BE2C (cell line): ENCODE data around the gene RPS6KA2.

Experiments
- DNase-seq: peaks from one replicate; pipeline ENCODE4 v3.0.0-alpha.2; 2020
- H3K27me3 ChIP-seq: fragments of 250-450 bp; sonication (Bioruptor Pico); 2 replicates; pipeline ENCODE4 v1.5.1; 2020; ENCODE audit warnings: mild to moderate bottlenecking
- H3K36me3 ChIP-seq: fragments of 250-450 bp; sonication (Bioruptor Pico); 2 replicates; pipeline ENCODE4 v1.5.1; 2020; ENCODE audit warnings: mild to moderate bottlenecking
- H3K4me1 ChIP-seq: fragments of 250-450 bp; sonication (Bioruptor Pico); 2 replicates; pipeline ENCODE4 v1.5.1; 2020
- H3K4me3 ChIP-seq: 2 replicates; pipeline ENCODE4 v1.5.1; 2011; ENCODE audit warnings: low read depth, low read length
- H3K9me3 ChIP-seq: fragments of 250-450 bp; sonication (Bioruptor Pico); 2 replicates; pipeline ENCODE4 v1.5.1; 2020
- TF ChIP-seq, protein P1 (sequence below): IDR thresholded peaks from 2 replicates; pipeline ENCODE4 v1.5.1; 2012; ENCODE audit warnings: mild to moderate bottlenecking, low read depth, low read length

The RPS6KA2 gene

DNA sequence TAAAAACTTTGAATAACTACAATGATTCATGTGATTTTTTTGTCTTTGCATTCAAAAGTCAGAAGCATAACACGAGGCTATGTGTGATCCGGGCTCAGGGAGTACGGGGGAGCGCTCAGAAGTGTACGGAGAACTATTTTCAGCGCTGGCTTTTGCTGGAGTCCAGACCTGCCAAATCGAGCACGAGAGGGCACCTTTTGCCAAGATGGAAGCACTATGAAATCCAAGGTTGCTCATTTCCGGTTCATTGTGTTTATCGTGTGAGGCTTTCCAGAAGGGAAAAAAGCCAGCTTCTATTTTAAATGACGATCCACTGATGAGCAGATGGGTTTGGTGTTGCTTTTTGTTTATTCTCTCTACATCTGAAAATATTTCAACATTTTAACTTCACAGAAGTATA, 51.8 kb downstream of the RPS6KA2 start:
- Histone ChIP-seq H3K4me3 (no peak overlapping the region), H3K36me3 (0 out of 2 replicates have a peak, but pooled peaks cover 2% of the 10 kb centered on the region), H3K9me3 (no peaks in the 10 kb centered on the region), H3K4me1 (peaks cover 8% of the 10 kb centered on the region), H3K27me3 (no peaks in the 10 kb centered on the region)
- DNase-seq = no peak
- TF ChIP-seq, protein P1, sequence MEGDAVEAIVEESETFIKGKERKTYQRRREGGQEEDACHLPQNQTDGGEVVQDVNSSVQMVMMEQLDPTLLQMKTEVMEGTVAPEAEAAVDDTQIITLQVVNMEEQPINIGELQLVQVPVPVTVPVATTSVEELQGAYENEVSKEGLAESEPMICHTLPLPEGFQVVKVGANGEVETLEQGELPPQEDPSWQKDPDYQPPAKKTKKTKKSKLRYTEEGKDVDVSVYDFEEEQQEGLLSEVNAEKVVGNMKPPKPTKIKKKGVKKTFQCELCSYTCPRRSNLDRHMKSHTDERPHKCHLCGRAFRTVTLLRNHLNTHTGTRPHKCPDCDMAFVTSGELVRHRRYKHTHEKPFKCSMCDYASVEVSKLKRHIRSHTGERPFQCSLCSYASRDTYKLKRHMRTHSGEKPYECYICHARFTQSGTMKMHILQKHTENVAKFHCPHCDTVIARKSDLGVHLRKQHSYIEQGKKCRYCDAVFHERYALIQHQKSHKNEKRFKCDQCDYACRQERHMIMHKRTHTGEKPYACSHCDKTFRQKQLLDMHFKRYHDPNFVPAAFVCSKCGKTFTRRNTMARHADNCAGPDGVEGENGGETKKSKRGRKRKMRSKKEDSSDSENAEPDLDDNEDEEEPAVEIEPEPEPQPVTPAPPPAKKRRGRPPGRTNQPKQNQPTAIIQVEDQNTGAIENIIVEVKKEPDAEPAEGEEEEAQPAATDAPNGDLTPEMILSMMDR = no peak

DNA sequence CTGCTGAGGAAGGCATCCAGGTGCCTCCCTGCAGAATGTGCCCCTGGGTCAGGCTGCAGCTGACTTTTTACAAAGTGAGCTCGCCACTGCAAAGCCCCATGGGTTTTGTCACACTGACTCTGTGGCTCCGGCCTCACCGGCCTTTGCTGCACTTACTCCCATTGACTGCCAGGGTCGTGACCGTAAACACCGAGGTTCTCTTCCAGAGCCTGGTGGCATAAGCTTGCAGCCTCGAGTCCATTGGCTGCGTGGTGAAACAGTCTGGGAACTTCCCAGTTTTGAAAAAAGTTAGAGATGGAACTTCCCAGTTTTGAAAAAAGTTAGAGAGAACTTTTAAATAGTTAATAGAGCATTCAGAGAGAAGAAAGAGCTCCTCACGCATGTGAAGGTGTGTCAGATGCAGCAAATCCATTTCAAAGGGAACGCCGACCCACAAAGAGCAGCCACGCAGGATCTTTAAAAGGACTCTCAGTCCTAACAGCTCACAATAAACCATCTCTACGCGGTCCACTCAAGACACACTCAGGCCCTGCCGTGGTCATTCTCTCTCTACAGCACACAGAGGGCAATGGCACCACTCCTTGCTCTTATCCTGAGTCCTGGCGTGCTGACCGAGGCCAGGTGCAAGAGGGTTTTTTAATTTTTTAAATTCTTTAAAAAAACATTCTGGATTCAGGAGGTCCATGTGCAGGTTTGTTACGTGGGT, 53.4 kb downstream of the RPS6KA2 start:
- Histone ChIP-seq H3K27me3 (no peaks in the 10 kb centered on the region), H3K4me1 (peaks cover 8% of the 10 kb centered on the region), H3K36me3 (0 out of 2 replicates have a peak, but pooled peaks cover 2% of the 10 kb centered on the region), H3K9me3 (no peaks in the 10 kb centered on the region), H3K4me3 (no peak overlapping the region)
- TF ChIP-seq, protein P1 = no peak
- no peak for DNase-seq

DNA sequence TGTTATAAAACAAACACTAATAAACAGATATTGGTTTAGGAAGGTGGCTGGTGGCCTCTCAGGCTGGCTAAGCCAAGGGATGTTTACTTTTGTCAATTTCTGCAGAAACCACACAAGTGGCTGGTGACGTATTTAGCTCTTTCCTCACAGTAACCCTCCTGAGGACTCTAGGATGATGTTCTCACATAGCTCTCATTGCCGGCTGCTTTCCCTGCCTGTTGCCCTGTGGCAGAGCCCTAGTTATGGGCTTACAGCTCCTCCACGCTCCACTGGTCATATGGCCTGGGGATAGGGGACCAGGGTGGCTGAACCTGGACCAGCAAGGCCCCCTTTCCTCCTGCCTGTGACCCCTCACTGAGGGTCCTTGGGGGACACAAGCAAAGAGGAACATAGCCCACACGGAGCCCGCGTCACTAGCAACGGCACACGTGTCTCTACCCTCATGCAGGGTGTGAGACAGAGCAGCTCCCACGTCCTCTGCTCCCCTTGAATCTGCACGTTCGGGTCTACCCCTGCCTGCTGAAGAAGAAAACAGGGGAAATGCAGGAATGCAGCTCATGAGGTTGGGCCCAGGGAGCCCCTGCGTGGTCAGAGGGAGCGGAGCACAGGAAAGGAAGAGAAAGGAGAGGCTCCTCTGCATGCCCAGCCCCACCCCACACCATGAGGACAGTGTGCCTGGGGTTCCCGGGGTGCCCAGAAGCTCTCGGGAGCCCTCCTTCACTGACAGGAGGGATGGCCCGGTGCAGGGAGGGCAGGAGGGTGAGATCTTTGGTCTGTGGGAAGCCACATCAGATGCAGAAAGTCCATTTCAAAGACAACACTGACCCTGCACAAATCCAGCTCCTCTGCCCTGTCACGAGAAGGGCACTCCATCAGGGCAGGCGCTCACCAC, 54.4 kb downstream of the RPS6KA2 start:
- DNase-seq = peak; percentile 37

DNA sequence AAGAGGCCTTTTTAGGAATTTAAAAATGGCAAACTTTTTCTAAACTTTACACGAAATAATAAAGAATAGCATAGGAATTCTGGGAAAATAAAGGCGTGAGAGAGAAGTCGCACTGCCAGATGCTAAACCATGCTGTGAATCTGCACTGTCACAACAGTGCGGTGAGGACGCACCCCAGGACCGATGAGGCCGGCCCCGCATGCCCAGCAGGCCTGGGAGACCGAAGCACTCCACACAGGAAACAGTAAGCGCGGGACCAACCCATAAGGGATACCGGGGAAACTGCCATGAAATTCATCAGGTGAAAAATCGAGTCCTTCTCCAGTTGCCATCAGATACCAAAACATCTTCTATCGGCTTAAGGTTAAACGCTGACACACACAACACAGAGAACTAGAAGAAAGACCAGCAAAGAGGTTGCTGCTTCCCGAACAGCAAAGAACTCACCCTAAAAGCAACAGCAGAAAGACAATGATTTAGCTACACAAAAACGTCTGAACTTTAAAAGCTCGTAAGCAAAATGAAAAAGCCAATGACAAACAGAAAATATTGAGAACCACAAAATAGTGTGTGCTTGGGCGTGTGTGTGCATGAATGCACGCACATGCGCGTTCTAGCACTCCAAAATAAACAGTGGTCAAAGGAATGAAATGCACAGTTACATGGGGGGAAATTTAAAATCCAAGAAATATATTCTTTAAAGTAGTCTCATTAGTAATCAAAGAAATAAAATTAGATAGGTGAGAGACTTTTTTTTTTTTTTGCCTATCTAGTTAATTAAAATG, 55.9 kb downstream of the RPS6KA2 start:
- no peak overlapping the region for H3K4me3 ChIP-seq
- no peaks in the 10 kb centered on the region for H3K9me3 ChIP-seq
- no peak for DNase-seq
- TF ChIP-seq, protein P1 = no peak
- H3K4me1 ChIP-seq = peaks cover 8% of the 10 kb centered on the region
- 0 out of 2 replicates have a peak, but pooled peaks cover under 1% of the 10 kb centered on the region for H3K36me3 ChIP-seq
- H3K27me3 ChIP-seq = no peaks in the 10 kb centered on the region

More for the DNA sequence above, 54.4 kb downstream of the RPS6KA2 start:
- TF ChIP-seq, protein P1 = no peak
- no peak overlapping the region for H3K4me3 ChIP-seq
- H3K9me3 ChIP-seq = no peaks in the 10 kb centered on the region
- peaks cover 8% of the 10 kb centered on the region for H3K4me1 ChIP-seq
- 0 out of 2 replicates have a peak, but pooled peaks cover 2% of the 10 kb centered on the region for H3K36me3 ChIP-seq
- H3K27me3 ChIP-seq = no peaks in the 10 kb centered on the region

DNA sequence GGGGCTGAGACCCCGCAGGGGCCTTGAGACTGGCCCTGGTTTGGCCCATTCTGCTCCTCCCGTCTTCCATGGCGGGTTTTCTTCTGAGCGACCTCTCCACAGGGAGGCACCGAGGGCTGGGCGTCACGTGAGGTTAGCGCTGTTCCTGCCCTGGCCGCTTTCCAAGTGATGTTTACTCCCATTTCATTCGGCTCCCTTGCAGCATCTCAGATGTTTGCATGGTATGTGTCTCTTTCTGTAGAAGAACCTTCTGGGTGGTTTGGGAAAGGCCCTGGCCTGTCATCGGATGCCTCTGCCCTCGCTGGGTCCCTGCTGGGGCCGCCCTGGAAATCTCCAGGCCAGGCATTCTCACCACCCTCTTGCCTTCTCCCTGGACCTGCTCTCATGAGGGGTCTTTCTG, 57.8 kb downstream of the RPS6KA2 start:
- no peaks in the 10 kb centered on the region for H3K27me3 ChIP-seq
- H3K9me3 ChIP-seq = no peaks in the 10 kb centered on the region
- TF ChIP-seq, protein P1 = no peak
- no peak overlapping the region for H3K4me3 ChIP-seq
- no peaks in the 10 kb centered on the region for H3K36me3 ChIP-seq
- peaks cover 8% of the 10 kb centered on the region for H3K4me1 ChIP-seq
- DNase-seq = no peak
